ENCODE data around the gene DNAH1. TPM values are rescaled to one million over a fixed set of nuclear protein-coding genes. Genes with fewer than 3 reads are reported as not detected.

Gene DNAH1
- total RNA-seq, 1 experiment from 2014 or later: 5.5 TPM

DNA sequence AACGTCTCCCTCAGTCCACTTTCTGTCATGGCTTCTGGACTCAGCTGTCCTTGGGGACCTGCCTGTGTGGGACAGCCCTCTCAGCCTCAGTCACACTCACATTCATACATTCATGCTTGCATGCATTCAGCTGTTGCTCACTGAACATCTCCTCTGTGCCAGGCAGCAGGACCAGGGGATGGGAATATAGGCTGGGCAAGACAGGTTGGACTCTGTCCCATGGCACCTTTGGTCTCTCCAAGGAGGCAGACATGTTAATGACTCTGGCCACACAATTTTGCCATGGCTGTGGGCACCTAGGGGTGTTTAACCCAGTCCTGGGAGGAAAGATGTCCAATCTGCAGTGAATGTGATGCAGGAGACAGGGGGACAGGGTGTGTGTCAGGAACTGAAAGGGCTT, 7.8 kb upstream of the DNAH1 start (continued):
- no peak for TF ChIP-seq YY1 (IDR thresholded peaks at IDR 0.05; ENCODE audit: extremely low read depth, insufficient replicate concordance, low read depth, low read length)
- TF ChIP-seq RAD21 (IDR thresholded peaks at IDR 0.05; ENCODE audit: low read depth): no peak
- no peak for TF ChIP-seq CBX3 (IDR thresholded peaks at IDR 0.05; ENCODE audit: low read depth)
- no peak for TF ChIP-seq JUND (IDR thresholded peaks at IDR 0.05)

DNA sequence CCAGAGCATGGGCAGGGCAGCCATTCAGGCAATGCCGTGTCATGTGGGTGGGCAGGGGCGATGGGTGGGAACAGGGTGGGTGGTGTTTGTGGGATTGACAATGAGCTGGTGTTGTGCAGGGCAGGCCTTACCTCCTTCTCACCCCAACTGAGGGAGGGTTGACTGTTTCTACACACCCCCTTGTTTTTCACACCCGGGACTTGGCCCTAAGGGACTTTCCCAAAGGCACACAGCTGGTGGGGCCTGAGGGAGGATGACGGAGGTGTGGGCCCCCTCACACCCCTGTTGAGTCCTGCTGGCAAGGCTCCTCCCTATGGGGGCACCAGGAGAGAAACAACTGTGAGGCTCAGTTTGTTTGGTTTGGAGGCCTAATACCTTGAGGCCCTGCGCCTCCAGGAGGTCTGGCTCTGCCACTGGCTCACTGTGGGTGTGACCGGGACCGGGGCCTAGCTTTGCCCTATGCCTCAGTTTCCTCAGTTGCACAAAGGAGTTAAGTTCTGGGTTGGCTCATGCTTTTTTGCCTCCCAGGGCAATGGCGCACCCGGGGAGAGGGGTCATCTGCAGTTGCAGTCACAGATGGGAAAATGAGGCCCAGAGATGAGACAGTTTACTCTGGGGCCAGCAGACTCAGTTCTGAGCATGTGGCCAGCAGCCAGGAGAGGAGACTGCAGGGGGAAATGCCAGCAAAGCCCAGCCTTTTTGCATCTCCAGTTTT, 5.1 kb upstream of the DNAH1 start:
- no peak for TF ChIP-seq FOSL1 (IDR thresholded peaks at IDR 0.05; ENCODE audit: low read depth)
- no peak for TF ChIP-seq SIN3A (IDR thresholded peaks at IDR 0.05; ENCODE audit: low read depth)
- TF ChIP-seq EGR1 (IDR thresholded peaks at IDR 0.05; ENCODE audit: low read depth): no peak
- TF ChIP-seq CEBPB (IDR thresholded peaks at IDR 0.05; ENCODE audit: low read depth): no peak
- TF ChIP-seq JUND (IDR thresholded peaks at IDR 0.05): no peak
- TF ChIP-seq POLR2AphosphoS5 (IDR thresholded peaks at IDR 0.05; ENCODE audit: low read depth, low read length): no peak
- TF ChIP-seq ELF1 (IDR thresholded peaks at IDR 0.05; ENCODE audit: borderline replicate concordance, low read depth): no peak
- no peak for TF ChIP-seq RAD21 (IDR thresholded peaks at IDR 0.05; ENCODE audit: low read depth)
- TF ChIP-seq, protein P1, sequence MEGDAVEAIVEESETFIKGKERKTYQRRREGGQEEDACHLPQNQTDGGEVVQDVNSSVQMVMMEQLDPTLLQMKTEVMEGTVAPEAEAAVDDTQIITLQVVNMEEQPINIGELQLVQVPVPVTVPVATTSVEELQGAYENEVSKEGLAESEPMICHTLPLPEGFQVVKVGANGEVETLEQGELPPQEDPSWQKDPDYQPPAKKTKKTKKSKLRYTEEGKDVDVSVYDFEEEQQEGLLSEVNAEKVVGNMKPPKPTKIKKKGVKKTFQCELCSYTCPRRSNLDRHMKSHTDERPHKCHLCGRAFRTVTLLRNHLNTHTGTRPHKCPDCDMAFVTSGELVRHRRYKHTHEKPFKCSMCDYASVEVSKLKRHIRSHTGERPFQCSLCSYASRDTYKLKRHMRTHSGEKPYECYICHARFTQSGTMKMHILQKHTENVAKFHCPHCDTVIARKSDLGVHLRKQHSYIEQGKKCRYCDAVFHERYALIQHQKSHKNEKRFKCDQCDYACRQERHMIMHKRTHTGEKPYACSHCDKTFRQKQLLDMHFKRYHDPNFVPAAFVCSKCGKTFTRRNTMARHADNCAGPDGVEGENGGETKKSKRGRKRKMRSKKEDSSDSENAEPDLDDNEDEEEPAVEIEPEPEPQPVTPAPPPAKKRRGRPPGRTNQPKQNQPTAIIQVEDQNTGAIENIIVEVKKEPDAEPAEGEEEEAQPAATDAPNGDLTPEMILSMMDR (IDR thresholded peaks at IDR 0.05 in 2 of 3, conservative IDR thresholded peaks at IDR 0.05 in 1 of 3; ENCODE audit: borderline replicate concordance in 1 of 3, insufficient read depth in 1 of 3, low read depth in 2 of 3, low read length in 2 of 3): no peak
- TF ChIP-seq TCF7L2 (IDR thresholded peaks at IDR 0.05; ENCODE audit: borderline replicate concordance, extremely low read depth, insufficient read depth, insufficient read length): no peak
- TF ChIP-seq, protein P2, sequence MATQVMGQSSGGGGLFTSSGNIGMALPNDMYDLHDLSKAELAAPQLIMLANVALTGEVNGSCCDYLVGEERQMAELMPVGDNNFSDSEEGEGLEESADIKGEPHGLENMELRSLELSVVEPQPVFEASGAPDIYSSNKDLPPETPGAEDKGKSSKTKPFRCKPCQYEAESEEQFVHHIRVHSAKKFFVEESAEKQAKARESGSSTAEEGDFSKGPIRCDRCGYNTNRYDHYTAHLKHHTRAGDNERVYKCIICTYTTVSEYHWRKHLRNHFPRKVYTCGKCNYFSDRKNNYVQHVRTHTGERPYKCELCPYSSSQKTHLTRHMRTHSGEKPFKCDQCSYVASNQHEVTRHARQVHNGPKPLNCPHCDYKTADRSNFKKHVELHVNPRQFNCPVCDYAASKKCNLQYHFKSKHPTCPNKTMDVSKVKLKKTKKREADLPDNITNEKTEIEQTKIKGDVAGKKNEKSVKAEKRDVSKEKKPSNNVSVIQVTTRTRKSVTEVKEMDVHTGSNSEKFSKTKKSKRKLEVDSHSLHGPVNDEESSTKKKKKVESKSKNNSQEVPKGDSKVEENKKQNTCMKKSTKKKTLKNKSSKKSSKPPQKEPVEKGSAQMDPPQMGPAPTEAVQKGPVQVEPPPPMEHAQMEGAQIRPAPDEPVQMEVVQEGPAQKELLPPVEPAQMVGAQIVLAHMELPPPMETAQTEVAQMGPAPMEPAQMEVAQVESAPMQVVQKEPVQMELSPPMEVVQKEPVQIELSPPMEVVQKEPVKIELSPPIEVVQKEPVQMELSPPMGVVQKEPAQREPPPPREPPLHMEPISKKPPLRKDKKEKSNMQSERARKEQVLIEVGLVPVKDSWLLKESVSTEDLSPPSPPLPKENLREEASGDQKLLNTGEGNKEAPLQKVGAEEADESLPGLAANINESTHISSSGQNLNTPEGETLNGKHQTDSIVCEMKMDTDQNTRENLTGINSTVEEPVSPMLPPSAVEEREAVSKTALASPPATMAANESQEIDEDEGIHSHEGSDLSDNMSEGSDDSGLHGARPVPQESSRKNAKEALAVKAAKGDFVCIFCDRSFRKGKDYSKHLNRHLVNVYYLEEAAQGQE (IDR thresholded peaks at IDR 0.05; ENCODE audit: low read depth): no peak
- TF ChIP-seq EZH2phosphoT487 (IDR thresholded peaks at IDR 0.05; ENCODE audit: borderline replicate concordance): no peak
- no peaks in the 10 kb centered on the region for H3K79me2 ChIP-seq (ENCODE audit: insufficient read depth, low read length)
- BruUV-seq (replicated peaks): no TSS peak
- H3K9me2 ChIP-seq (ENCODE audit: insufficient read depth): no peaks in the 10 kb centered on the region
- no peak overlapping the region for H3K4me3 ChIP-seq (replicated peaks in 1 of 2; ENCODE audit: low read depth in 1 of 2, low read length in 2 of 2)
- H3K27ac ChIP-seq (ENCODE audit: low read depth, low read length): no peak overlapping the region
- ATAC-seq (no peak), DNase-seq (ENCODE audit: low read depth, low spot score) (no peak)
- no peak overlapping the region for H3K9ac ChIP-seq (ENCODE audit: low read length)
- ChIA-PET POLR2A (no interaction called here), RAD21 (ENCODE audit: low non-redundant PET in 1 of 2, low total read pairs in 2 of 2, uncharacterized antibody in 2 of 2, unreplicated experiment in 2 of 2) (no interaction called here), CTCF (no interaction called here)
- no peak overlapping the region for H3K4me2 ChIP-seq (ENCODE audit: low read length)
- no peaks in the 10 kb centered on the region for H3K9me3 ChIP-seq (ENCODE audit: control insufficient read depth in 1 of 2, insufficient read depth in 1 of 2, low read depth in 1 of 2, low read length in 2 of 2)
- no peaks in the 10 kb centered on the region for H3K36me3 ChIP-seq (ENCODE audit: control insufficient read depth in 1 of 2, insufficient read depth in 2 of 2, low read length in 2 of 2)
- H3K27me3 ChIP-seq (ENCODE audit: insufficient read depth, low read length): no peaks in the 10 kb centered on the region
- H4K20me1 ChIP-seq (ENCODE audit: insufficient read depth): no peaks in the 10 kb centered on the region
- no peak overlapping the region for H2AFZ ChIP-seq (ENCODE audit: low read depth, low read length, poor library complexity, severe bottlenecking)
- peaks cover 15 to 24% of the 10 kb centered on the region in 2 experiments; a peak in 3 of 4 replicates for H3K4me1 ChIP-seq (ENCODE audit: control insufficient read depth in 1 of 2, insufficient read depth in 2 of 2, low read length in 2 of 2)
- intact Hi-C loops (cut with micrococcal nuclease): no loop called here
